OCI-LY7 (cell line): ENCODE data around the gene ATXN1. TPM values are rescaled to one million over a fixed set of nuclear protein-coding genes. Genes with fewer than 3 reads are reported as not detected.

Experiments
- BruUV-seq: library from RNA; stranded (reverse); fragments of 400-500 nt; replicated peaks from 2 replicates; lab custom pipeline; 2021; lab: Mats Ljungman, UMichigan
- CTCF ChIA-PET: fragments of 300-600 bp; sonication (Branson Sonifier 250); formaldehyde crosslinking; loops from one replicate; lab custom pipeline; 2022; ENCODE audit warnings: antibody characterized with exemption; ENCODE audit not compliant: unreplicated experiment; lab: Charles Lee
- POLR2A ChIA-PET: fragments of 300-600 bp; sonication (Branson Sonifier 250); formaldehyde crosslinking; loops from one replicate; lab custom pipeline; 2022; ENCODE audit warnings: antibody characterized with exemption; lab: Charles Lee
- DNase-seq: peaks from one replicate; pipeline ENCODE4 v3.0.0-alpha.2; 2015; ENCODE audit warnings: low spot score
- H2AFZ ChIP-seq: fragments of 200-600 bp; sonication (generic), shearing (Covaris generic); 2 replicates; pipeline ENCODE4 v1.6.1; 2014; ENCODE audit warnings: mild to moderate bottlenecking, antibody characterized with exemption, low read length, moderate library complexity
- H3K27ac ChIP-seq: fragments of 200-600 bp; sonication (generic); 2 replicates; pipeline ENCODE4 v1.5.1; 2014; ENCODE audit warnings: mixed run types, low read depth, mild to moderate bottlenecking, moderate library complexity, low read length, inconsistent platforms; ENCODE audit not compliant: poor library complexity, severe bottlenecking
- H3K36me3 ChIP-seq: fragments of 200-600 bp; sonication (generic); 2 replicates; pipeline ENCODE4 v1.6.1; 2014; ENCODE audit warnings: mild to moderate bottlenecking, antibody characterized with exemption, low read length, moderate library complexity, mixed read lengths; ENCODE audit not compliant: insufficient read depth
- H3K4me1 ChIP-seq: fragments of 200-600 bp; sonication (generic); 2 replicates; pipeline ENCODE4 v1.5.1; 2014; ENCODE audit warnings: mild to moderate bottlenecking, low read length; ENCODE audit not compliant: insufficient read depth, poor library complexity, severe bottlenecking
- H3K4me2 ChIP-seq: fragments of 200-600 bp; sonication (generic); 2 replicates; pipeline ENCODE4 v1.6.1; 2014; ENCODE audit warnings: mild to moderate bottlenecking, low read length
- H3K4me3 ChIP-seq: fragments of 200-600 bp; sonication (generic); 2 replicates; pipeline ENCODE4 v1.5.1; 2014; ENCODE audit warnings: mild to moderate bottlenecking, low read depth, low read length; ENCODE audit not compliant: poor library complexity, severe bottlenecking
- H3K79me2 ChIP-seq: fragments of 200-600 bp; sonication (generic); 2 replicates; pipeline ENCODE4 v1.6.1; 2016; ENCODE audit warnings: low read depth, mild to moderate bottlenecking, low read length, moderate library complexity, mixed read lengths; ENCODE audit not compliant: insufficient read depth
- H3K9me2 ChIP-seq: fragments of 200-600 bp; sonication (generic); 2 replicates; pipeline ENCODE4 v1.6.1; 2016; ENCODE audit warnings: mild to moderate bottlenecking, low read length, mixed read lengths; ENCODE audit not compliant: insufficient read depth
- H3K9me3 ChIP-seq: fragments of 200-600 bp; sonication (generic); 2 replicates; pipeline ENCODE4 v1.6.1; 2014; ENCODE audit warnings: mild to moderate bottlenecking, mixed run types, low read length, mixed read lengths
- H4K20me1 ChIP-seq: fragments of 200-600 bp; sonication (generic); 2 replicates; pipeline ENCODE4 v1.6.1; 2014; ENCODE audit warnings: mild to moderate bottlenecking, antibody characterized with exemption, low read length, moderate library complexity, mixed read lengths; ENCODE audit not compliant: insufficient read depth
- CTCF ChIP-seq: fragments of 200-600 bp; sonication (generic); conservative IDR thresholded peaks from 2 replicates; pipeline ENCODE4 v1.5.1; 2014; ENCODE audit warnings: mild to moderate bottlenecking, antibody characterized with exemption, low read length, moderate library complexity, mixed read lengths
- EZH2phosphoT487 ChIP-seq: fragments of 200-600 bp; sonication (generic); IDR thresholded peaks from 2 replicates; pipeline ENCODE4 v1.6.1; 2018; ENCODE audit warnings: low read depth, borderline replicate concordance, mild to moderate bottlenecking, mixed run types, antibody characterized with exemption, low read length, moderate library complexity, mixed read lengths
- intact Hi-C: fragments of 100-400 bp; cut with micrococcal nuclease; formaldehyde crosslinking; loops from one replicate; pipeline ENCODE4 v1.10.0; 2022; ENCODE audit not compliant: unreplicated experiment
- total RNA-seq, 2 experiments: library from RNA; depleted of rRNA in 1 of 2; stranded (reverse); fragments of >200 nt in 1 of 2; shearing (Covaris generic) in 1 of 2; gene quantifications; 2 replicates each; pipeline ENCODE4 v1.2.3, GENCODE V29; 2014 to 2022

ATXN1 gene
- total RNA-seq, 2 experiments from 2014 or later: not detected

GRCh38 chr6:16624636-16625290 is 136.5 kb downstream of the ATXN1 start:
- no TSS peak for BruUV-seq
- no peak for TF ChIP-seq CTCF
- no peak for TF ChIP-seq EZH2phosphoT487
- Histone ChIP-seq H3K4me1 (no peaks in the 10 kb centered on the region), H2AFZ (no peak overlapping the region), H4K20me1 (no peaks in the 10 kb centered on the region), H3K9me2 (no peaks in the 10 kb centered on the region), H3K9me3 (no peaks in the 10 kb centered on the region), H3K36me3 (no peaks in the 10 kb centered on the region), H3K4me2 (no peak overlapping the region), H3K79me2 (no peaks in the 10 kb centered on the region), H3K27ac (no peak overlapping the region), H3K4me3 (no peak overlapping the region)
- CTCF ChIA-PET: no interaction called here
- POLR2A ChIA-PET: interaction anchor here (0.7 to 1.0 kb wide), 3 partner anchors 14 to 94 kb away, joined by 3 to 4 read pairs (median 3); no protein-coding TSS in a partner anchor
- intact Hi-C loops: no loop called here
- DNase-seq: no peak

- intact Hi-C loops: no loop called here
- Histone ChIP-seq H2AFZ (no peak overlapping the region), H3K79me2 (no peaks in the 10 kb centered on the region), H3K9me2 (no peaks in the 10 kb centered on the region), H3K4me1 (no peaks in the 10 kb centered on the region), H3K4me3 (no peak overlapping the region), H3K9me3 (no peaks in the 10 kb centered on the region), H3K27ac (no peak overlapping the region), H3K4me2 (no peak overlapping the region), H3K36me3 (no peaks in the 10 kb centered on the region), H4K20me1 (no peaks in the 10 kb centered on the region)
- BruUV-seq: no TSS peak
- TF ChIP-seq CTCF (no peak), EZH2phosphoT487 (no peak)
- POLR2A ChIA-PET: interaction anchor here (0.7 kb wide), 1 partner anchor 23 kb away, joined by 3 read pairs; no protein-coding TSS in a partner anchor
- CTCF ChIA-PET: no interaction called here
- DNase-seq: no peak
These were observed 137.5 kb downstream of the ATXN1 start for GRCh38 chr6:16623731-16624130.

GRCh38 chr6:16623029-16623653 is 138.1 kb downstream of the ATXN1 start:
- no peaks in the 10 kb centered on the region for H3K9me2 ChIP-seq
- H3K9me3 ChIP-seq: no peaks in the 10 kb centered on the region
- no peak overlapping the region for H2AFZ ChIP-seq
- intact Hi-C loops: no loop called here
- no peaks in the 10 kb centered on the region for H3K79me2 ChIP-seq
- BruUV-seq: no TSS peak
- no peak for DNase-seq
- no peaks in the 10 kb centered on the region for H4K20me1 ChIP-seq
- CTCF ChIA-PET: no interaction called here
- TF ChIP-seq CTCF (no peak), EZH2phosphoT487 (no peak)
- H3K4me2 ChIP-seq: no peak overlapping the region
- H3K27ac ChIP-seq: no peak overlapping the region
- H3K36me3 ChIP-seq: no peaks in the 10 kb centered on the region
- H3K4me3 ChIP-seq: no peak overlapping the region
- no peaks in the 10 kb centered on the region for H3K4me1 ChIP-seq
- POLR2A ChIA-PET: interaction anchor here (1.1 kb wide), 1 partner anchor 25 kb away, joined by 3 read pairs; no protein-coding TSS in a partner anchor
